HG03342 (cell line): ENCODE data around the gene CORO2B.

Source experiments
- ATAC-seq: cut with Tn5 transposase; IDR thresholded peaks from one replicate; pipeline ENCODE4 v1.9.1; 2021; ENCODE audit warnings: mild to moderate bottlenecking, moderate library complexity; ENCODE audit not compliant: unreplicated experiment

CORO2B gene

GRCh38 chr15:68572309-68572708 lies 6.5 kb upstream of the CORO2B start:
- no peak for ATAC-seq

GRCh38 chr15:68572921-68573320 lies 5.9 kb upstream of the CORO2B start:
- no peak for ATAC-seq

- no peak for ATAC-seq
Measured at GRCh38 chr15:68574046-68574445, 4.7 kb upstream of the CORO2B start.

GRCh38 chr15:68574629-68575028 lies 4.2 kb upstream of the CORO2B start:
- no peak for ATAC-seq

GRCh38 chr15:68576235-68576892 lies 2.4 kb upstream of the CORO2B start:
- no peak for ATAC-seq

- no peak for ATAC-seq
Measured at GRCh38 chr15:68578175-68578979, 416 bp upstream of the CORO2B start.

GRCh38 chr15:68580026-68580882 lies 1.5 kb downstream of the CORO2B start:
- no peak for ATAC-seq

- ATAC-seq: no peak
Measured at GRCh38 chr15:68580883-68581155, 2.0 kb downstream of the CORO2B start.

- no peak for ATAC-seq
Measured at GRCh38 chr15:68581725-68582124, 2.9 kb downstream of the CORO2B start.

- no peak for ATAC-seq
Measured at GRCh38 chr15:68582236-68582635, 3.4 kb downstream of the CORO2B start.

- no peak for ATAC-seq
Measured at GRCh38 chr15:68582864-68583263, 4.1 kb downstream of the CORO2B start.

GRCh38 chr15:68583321-68583720 lies 4.5 kb downstream of the CORO2B start:
- no peak for ATAC-seq

GRCh38 chr15:68583936-68584755 lies 5.4 kb downstream of the CORO2B start:
- no peak for ATAC-seq

GRCh38 chr15:68584756-68585573 lies 6.2 kb downstream of the CORO2B start:
- ATAC-seq: no peak

- no peak for ATAC-seq
Measured at GRCh38 chr15:68585574-68586273, 6.9 kb downstream of the CORO2B start.

- ATAC-seq: no peak
Measured at GRCh38 chr15:68586274-68586961, 7.6 kb downstream of the CORO2B start.

GRCh38 chr15:68587769-68588385 lies 9.1 kb downstream of the CORO2B start:
- no peak for ATAC-seq

GRCh38 chr15:68589053-68589452 lies 10.3 kb downstream of the CORO2B start:
- ATAC-seq: no peak
